Measurements from ENCODE around the gene BCL2.

DNA sequence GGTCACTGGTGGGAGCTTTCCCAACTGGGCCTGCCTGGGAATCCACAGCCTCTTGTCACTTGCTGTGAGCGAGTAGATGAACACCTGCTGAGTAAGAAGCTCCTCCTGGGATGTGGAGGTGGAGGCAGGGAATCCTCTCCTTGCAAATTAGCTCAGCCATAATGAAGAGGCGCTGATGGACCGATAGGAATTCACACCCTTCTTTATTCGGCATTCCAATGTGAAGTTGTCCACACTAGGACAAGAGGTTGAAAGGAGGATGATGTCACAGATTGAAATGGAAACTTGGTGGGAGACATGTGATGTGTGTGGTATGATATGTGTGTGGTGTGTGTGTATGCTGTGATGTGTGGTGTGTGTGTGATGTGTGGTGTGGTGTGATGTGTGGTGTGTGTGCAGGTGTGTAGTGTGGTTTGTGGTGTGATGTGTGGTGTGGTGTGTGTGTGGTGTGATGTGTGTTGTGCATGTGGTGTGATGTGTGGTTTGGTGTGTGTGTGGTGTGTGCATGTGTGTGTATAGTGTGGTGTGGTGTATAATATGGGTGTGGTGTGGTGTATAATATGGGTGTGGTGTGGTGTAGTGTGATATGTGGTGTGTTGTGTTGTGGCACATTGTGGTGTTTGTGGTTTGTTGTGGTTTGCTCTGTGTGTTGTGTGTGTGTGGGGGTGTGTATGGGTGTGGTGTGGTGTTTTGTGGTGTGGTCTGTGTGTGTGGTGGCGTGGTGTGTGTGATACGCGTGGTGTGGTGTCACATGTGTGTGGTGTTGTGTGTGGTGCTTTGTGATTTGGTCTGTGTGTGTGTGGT lies 216.4 kb downstream of the BCL2 start:
- TF ChIP-seq, protein P1, sequence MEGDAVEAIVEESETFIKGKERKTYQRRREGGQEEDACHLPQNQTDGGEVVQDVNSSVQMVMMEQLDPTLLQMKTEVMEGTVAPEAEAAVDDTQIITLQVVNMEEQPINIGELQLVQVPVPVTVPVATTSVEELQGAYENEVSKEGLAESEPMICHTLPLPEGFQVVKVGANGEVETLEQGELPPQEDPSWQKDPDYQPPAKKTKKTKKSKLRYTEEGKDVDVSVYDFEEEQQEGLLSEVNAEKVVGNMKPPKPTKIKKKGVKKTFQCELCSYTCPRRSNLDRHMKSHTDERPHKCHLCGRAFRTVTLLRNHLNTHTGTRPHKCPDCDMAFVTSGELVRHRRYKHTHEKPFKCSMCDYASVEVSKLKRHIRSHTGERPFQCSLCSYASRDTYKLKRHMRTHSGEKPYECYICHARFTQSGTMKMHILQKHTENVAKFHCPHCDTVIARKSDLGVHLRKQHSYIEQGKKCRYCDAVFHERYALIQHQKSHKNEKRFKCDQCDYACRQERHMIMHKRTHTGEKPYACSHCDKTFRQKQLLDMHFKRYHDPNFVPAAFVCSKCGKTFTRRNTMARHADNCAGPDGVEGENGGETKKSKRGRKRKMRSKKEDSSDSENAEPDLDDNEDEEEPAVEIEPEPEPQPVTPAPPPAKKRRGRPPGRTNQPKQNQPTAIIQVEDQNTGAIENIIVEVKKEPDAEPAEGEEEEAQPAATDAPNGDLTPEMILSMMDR (IDR thresholded peaks at IDR 0.05) = no peak
- no peak for TF ChIP-seq POLR2A (IDR thresholded peaks at IDR 0.05)
